Colonic mucosa (tissue), 2 donors: ENCODE results near the gene UPP1. TPM values are rescaled to one million over a fixed set of nuclear protein-coding genes. Genes with fewer than 3 reads are reported as not detected.

Source experiments
- total RNA-seq, 2 donors: library from RNA; stranded (reverse); fragmentation: NEBNext Ultra II Directional in 1 of 2; extraction: Animal tissue kit (Norgen Biotek cat#: 25700) in 1 of 2; gene quantifications; one replicate each; pipeline ENCODE4 v1.2.1, GENCODE V29; 2021
- donor health status: DM: no; HTN: no; CAD: no.
- donor health status: DM: no; HTN: no; CAD: no.

The UPP1 gene
- total RNA-seq, 2 donors from 2014 or later = 34.0 to 41.9 TPM

Other genes starting within 250 kb of the UPP1 start
- gene PKD1L1, start 140.8 kb upstream of the UPP1 start, total RNA-seq = 1 to 10 TPM in 1 of 2 donors, under 1 TPM in 1; 0.40 to 1.2 TPM
- 10 to 100 TPM; 31.6 to 33.2 TPM for gene HUS1, start 109.7 kb upstream of the UPP1 start, total RNA-seq
- gene SUN3, start 60.2 kb upstream of the UPP1 start, total RNA-seq = not detected
- under 1 TPM in 1 of 2 donors, not detected in 1; 0.24 TPM for gene C7orf57, start 53.7 kb upstream of the UPP1 start, total RNA-seq
- 1 to 10 TPM; 1.7 to 2.5 TPM for gene ABCA13, start 82.2 kb downstream of the UPP1 start, total RNA-seq